Bladder microvascular endothelial cell (primary cell): Measurements from ENCODE around the gene COL3A1. TPM values are rescaled to one million over a fixed set of nuclear protein-coding genes. Genes with fewer than 3 reads are reported as not detected.

Experiments used
- total RNA-seq: library from RNA; depleted of rRNA; stranded (reverse); fragments of >200 nt; gene quantifications from 2 replicates; pipeline ENCODE4 v1.2.3, GENCODE V29; 2014

The COL3A1 gene
- 5.0 and 22.5 TPM in 2 replicates for total RNA-seq

DNA sequence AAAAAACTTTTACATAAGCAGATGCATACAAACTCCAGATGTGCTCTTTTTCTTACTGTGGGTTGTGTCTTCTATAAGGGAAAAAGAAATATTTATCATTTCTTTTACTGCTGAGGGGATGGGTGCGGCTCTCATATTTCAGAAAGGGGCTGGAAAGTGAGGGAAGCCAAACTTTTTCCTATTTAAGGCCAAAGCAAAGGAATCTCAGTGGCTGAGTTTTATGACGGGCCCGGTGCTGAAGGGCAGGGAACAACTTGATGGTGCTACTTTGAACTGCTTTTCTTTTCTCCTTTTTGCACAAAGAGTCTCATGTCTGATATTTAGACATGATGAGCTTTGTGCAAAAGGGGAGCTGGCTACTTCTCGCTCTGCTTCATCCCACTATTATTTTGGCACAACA, at the start of gene COL3A1:
COL3A1 (plus strand) TSS at position 210 of the 400 bp plus-strand sequence; CDS start at position 327, 117 bp downstream.

Other genes starting within 250 kb of the COL3A1 start
- 28.2 and 266 TPM in 2 replicates for gene COL5A2, start 205.4 kb downstream of the COL3A1 start, total RNA-seq